Activated T-helper 1 cell treated with Interleukin-2 at 50 U/mL for 16 hours (primary cell): ENCODE results near the gene RET.

Experiments
- DNase-seq: peaks from one replicate; pipeline ENCODE4 v3.0.0-alpha.2; 2020; ENCODE audit warnings: low read depth

Gene RET

DNA sequence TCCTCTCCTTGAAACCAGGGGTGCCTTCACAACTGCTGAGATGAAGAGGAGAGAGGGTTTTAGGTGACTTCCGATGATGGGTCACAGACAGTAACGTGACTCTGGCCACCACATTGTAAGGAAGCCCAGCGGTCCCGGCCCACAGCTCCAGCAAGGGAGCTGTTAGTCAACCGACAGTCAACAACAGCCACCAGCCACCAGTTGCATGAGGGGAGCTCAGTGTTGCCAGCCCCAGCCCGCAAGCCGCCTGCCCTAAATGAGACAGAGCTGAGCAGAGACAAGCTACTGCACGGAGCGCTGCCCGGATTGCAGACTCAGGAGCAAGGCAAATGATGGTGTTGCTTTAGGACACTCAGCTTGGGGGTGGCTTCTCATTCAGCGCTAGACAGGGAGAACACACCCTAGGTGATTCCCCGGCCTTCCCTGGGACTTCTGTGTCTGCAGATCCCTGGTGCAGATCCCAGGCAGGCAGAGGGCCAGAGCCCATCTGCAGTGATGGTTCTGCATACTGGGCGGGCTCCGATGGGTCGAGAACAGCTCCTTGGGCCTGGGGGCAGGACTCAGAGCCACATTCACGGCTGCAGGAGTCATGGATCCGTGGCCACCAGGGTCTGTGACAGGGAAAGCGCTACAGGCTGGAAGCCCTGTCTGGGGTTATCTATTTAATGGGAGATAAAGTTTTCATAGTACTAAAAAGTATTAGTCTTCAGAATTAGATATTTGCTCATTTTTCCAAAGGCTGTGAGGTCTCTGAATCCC, 14.3 kb upstream of the RET start:
- DNase-seq = no peak

DNA sequence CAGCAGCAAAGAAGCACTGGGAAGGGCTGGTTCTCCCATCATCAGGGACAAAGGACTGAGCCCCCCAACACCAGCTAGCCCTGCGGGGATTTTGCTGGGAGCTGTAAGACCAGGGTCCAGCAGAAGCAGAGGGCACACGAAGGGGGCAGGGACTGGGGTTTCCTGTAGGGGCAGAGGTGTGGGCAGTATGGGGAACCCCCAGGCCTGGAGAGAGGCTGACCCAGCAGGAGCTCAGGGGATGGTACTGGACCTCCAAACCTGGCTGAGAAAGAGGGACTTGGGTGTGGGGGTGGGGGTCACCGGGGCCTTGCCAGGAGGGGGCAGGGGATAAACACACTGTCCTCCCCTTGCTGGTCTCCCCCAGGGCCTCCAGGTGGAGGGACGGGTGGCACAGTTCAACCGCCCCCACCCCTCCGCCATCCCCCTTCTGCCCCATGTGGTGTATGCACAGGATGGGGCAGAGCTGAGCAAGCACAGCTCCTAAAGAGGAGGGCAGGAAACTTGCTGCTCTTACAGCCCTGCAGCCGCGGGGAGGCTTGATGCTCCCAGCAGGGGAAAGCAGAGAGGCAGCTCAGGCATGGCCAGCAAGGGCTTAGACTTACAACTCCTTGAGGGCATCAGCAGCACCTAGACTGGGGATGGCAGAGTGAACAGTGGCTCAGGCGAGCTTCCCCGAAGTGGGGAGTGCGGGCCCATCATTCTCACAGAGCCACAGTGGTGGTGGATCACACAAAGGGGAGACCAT, 12.4 kb upstream of the RET start:
- DNase-seq = no peak

DNA sequence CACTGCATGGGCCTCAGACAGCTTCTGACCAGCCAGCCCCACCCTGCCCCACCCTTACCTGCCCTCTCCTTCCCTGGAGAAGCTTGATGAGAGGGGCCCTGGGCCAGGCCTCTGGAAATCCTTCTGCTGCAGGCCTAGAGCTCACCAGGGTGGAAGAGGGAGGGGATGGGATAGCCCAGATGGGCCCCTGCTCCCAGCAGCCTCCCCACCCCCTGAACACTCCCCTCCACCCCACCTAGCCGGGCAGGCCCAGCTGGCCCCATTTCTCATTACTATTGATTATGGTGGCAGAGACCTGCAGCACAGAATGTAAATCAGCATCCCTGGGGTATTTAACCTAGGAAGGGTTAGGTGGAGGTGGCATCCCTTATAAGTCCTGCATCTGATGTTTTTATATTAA, 11.6 kb upstream of the RET start:
- DNase-seq = no peak

DNA sequence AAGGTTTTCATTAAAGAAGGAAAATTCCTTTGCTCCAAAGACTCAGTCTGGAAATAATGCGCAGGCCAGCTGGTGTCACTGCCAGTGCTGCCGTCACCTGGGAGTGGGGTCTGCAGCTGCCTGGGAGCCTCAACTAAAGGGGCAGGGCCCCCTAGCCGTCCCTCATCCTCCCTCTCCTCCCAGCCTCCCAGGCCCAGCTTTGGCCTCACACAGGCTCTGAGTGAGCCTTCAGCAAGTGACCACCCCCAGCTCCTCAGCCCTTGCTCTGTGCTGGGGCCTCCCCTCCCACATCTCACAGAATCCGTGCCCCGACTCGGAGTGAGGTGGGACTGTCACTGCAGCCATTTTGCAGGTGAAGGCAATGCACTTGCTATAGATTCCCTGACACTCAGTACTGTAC, 11.1 kb upstream of the RET start:
- no peak for DNase-seq

DNA sequence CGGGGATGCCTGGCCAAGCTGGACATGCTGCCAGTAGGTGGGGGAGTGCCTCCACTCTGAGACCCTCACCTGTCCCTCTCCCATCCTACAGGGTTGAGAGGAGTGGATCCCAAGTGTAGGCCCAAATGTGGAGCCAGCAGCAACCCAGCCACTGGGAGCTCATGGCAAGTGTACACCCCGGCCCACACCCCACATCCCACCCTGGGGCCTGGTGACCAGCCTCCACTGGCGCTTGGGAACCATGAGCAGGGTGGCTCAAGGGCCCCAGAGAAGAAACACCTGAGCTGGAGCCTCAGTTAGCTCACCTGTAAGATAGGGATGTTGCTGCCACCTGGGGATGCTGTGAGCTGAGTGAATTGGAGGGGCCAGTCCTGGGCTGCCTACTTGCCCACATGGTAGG, 10.4 kb upstream of the RET start:
- no peak for DNase-seq

DNA sequence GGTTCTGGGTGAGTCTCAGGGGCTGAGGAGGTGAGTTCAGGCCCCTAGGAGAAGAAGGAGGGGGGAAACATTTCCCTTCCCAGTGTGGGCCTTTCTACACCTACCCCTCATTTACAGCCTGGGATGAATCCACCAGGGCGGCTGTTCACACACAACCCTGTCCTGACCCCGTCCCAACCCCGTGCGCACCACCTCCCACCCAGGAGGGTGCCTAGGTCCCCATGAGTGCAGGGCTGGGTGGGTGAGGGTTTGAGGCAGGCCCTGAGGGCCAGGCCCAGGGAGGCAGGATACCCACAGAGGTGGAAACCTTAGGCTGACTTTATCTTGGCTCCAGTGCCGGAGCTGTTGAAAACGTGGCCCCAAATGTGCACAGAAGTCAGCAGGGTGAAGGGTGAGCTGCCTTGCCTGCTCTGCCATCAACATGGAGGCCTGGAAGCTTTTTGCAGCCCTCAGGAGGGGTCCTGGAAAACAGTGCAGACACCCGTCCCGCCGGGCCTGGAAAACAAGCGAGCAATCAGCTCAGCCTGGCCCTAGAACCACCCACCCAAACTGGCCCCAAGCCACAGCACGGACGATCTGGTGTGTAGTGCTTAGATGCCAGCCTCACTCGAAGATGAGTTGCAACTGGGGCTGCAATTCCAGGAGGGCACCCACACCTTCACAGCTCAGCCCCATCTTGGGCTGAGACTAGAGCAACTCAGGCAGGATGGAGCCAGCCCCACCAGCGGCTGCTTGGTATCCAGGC, 9.3 kb upstream of the RET start:
- no peak for DNase-seq

DNA sequence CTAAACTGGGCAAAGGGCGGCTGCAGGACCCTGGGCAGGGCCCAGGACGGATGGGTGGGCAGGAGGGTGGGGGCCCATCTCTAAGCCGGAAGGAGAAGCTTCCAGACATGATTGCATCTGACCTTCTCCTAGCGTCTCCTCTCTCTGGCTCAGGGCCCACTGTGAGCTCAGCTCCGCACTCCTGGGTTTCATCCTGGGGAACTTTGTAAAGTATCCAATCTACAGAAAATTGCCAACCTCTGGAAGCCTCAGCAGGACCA, 8.8 kb upstream of the RET start:
- DNase-seq = no peak

DNA sequence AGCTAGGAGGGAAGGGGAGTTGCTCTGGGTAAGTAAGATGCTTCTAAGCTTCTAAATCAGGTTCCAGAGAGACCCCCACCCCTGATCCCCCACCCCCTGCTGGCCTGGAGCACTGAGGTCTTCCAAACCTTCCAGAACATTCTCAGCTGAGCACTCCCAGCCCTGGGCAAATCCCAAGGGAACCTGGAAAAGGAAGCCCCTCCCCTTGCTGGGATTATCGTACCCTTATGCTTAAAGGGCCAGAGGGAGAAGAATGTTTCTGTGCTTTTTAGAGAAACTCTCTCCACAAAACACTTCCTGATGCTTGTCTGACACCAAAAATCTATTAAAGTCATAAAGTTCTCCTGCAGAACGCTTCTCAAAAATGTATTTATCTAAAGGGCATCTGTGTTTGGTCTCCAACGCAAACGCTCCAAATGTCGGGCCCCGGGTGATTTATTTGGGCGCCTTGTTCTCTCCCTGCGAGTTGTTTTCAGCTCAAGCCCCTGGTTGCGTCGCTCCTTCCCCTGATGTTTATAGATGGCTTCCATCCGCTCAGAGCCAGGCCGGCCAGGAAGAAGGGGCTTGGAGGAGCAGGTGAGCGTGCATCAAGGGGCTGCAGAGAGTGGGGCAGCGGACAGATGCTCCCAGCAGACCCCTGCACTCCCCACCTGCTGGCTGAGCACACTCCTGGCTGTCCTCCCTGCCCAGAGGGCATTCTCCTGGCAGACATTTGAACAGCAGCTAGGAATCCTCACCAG, 8.2 kb upstream of the RET start:
- DNase-seq = no peak

DNA sequence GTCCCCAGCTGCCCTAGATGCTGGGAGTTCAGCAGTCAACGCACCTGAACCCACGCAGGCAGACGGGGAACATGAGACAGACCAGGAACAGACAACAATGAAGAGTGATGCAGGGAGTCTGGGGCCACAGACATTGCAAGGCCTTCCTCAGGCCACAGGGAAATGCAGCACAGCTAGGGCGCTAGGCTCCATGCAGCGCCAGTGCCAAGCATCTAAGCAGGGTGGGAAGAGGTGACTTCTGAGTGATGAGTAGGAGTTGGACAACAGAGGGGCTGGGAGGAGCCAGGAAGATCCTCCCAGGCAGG, 7.7 kb upstream of the RET start:
- DNase-seq = no peak

DNA sequence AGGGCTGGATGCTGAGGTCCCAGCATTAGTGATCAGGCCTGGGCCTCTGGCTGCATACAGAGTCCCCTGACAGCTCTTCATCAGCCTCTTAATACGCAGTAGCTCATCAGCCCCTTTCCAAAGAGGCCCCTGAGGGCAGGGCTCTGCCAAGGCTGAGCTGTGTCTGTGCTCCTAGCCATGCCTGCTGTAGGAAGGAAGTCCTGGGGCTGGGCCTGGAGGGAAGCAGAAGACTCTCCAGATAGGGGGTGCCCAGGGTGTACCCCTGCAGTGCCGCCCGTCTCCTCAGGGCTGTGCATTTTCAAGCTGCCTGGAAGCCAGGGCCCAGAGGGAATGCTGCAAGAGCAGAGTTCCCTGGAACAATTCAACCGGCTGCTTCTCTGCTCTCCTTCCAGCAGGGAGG, 7.3 kb upstream of the RET start:
- DNase-seq = no peak

DNA sequence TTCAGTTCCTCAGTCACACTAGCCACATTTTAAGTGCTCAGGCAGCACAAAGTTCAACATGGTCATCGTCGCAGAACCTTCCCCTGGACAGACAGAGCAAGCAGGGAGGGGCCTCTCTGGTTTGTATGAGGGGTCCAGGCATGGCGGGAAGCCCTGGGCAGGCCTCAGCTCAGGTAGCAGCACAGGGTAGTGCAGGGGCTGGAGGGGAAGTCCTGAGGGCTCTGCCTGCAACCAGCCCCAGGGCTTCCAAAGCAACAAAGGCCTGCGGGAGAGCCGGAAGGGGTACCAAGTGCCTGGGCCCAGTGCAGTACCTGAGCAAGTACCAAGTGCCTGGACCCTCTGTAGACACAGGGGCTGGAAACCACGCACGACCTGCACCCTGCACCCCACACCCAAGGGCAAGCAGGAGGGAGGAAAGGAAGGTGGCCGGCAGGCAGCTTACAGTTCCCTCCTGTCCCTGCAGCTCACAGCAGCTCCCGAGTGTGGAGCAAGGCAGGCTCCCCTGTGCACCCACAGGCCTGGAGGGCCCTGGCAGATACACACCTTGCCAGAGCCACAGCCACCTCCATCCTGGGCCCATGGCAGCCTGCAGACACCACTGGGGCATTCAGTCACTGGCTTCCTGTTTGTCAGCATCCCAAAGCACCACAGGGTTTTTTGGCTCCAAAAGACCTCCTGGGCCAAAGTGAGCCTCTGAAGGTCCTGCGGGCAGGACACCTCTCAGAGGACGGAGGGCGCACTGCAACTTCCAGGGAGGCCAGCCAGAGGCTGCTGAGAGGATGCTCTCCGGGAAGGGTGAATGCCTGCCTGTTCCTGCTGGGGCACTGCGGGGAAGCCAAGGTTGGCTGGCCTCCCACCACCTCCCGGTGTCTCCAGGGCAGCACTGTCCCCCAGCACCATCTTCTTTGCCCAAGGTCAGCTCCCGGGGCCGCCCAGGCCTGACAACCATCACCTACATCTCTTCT, 6.5 kb upstream of the RET start:
- DNase-seq = no peak

DNA sequence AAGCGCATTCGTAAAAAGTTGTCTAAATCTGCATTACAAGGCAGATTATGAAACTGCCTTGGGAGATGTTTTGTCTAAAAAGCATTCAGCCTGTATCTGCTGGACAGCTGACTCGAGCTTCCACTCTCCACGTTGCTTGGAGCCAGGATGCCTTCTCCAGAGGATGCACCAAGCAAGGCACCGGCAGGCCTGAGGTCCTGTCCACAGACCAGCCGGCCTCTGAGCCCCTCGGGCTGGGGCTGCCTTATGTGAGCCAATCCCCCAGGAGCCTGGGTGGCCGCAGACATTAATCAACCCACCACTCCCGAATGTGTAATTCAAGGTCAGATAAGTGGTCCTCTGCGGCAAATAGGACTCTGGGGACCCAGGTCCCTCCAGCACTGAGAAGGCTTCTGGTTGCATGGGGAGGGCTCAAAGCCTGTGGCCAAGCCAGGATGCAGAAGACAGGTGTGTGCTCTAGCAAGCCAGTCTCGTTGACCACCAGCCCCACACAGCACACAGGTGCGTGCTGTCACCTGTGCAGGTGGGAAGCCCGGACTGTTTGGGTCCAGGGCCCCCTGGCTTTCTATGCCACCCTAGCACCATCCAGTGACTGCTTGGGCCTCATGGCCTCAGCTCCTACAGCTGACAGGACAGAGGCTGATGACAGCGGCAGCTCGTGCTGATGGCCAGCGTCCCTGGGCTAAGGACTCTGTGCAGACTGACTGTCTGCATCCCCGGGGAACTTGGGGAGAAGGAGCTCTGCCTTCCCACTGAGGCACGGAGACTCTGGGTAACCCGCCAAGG, 4.8 kb upstream of the RET start:
- DNase-seq = no peak

DNA sequence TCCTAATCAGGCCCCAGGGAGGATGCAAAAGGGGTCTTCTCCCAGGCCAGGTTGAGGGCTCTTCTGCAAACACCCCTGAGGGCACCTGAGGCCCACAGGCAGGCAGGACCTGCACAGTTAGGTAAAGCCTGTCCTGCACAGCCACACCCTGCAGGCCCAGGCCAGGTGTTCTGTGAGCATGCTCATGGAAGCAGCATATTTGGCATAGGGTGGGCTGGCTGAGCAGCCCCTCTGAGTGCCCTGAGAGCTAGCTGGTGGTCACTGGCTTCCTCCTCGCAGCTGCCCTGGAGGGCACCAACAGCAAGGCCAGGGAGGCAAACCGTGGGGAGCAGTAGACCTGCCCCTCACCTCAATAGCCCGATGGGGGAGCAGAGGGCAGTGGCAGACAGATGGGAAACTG, 3.7 kb upstream of the RET start:
- no peak for DNase-seq

DNA sequence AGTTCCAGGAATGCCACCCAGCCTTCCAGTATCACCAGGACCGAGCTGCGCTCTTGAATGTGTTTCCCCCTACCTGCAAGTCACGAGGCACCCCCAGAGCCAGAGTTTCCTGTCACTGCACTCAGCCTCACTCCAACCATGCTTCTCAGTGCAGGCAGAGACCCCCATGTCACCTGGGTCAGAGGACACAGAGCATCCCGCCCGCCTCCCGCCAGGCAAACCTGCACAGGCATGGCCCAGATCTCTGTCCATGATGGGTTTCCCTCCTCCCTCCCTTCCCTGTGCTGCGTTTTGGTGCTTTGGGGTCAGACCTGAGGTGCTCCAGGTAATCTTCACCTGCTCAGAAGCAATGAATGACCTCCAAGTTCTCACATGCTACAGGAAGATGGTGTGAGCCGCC, 3.1 kb upstream of the RET start:
- no peak for DNase-seq

DNA sequence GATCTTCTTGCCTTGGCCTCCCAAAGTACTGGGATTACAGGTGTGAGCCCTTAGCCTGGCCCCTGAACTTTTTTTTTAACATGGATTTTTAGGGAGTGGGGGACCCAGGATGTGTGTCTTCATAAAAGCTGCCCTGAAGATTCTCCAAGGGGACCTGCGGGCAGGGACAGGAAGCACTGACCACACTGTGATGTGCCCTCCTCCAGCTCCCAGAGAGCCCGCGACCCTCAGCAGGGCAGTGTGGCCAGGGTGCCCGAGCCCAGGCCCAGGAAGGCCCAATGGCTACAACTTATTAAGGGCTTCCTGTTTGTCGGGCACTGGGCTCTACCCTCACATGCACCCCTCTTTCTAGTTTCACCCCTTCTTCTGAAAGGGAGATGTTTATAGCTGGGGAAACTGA, 2.5 kb upstream of the RET start:
- no peak for DNase-seq

DNA sequence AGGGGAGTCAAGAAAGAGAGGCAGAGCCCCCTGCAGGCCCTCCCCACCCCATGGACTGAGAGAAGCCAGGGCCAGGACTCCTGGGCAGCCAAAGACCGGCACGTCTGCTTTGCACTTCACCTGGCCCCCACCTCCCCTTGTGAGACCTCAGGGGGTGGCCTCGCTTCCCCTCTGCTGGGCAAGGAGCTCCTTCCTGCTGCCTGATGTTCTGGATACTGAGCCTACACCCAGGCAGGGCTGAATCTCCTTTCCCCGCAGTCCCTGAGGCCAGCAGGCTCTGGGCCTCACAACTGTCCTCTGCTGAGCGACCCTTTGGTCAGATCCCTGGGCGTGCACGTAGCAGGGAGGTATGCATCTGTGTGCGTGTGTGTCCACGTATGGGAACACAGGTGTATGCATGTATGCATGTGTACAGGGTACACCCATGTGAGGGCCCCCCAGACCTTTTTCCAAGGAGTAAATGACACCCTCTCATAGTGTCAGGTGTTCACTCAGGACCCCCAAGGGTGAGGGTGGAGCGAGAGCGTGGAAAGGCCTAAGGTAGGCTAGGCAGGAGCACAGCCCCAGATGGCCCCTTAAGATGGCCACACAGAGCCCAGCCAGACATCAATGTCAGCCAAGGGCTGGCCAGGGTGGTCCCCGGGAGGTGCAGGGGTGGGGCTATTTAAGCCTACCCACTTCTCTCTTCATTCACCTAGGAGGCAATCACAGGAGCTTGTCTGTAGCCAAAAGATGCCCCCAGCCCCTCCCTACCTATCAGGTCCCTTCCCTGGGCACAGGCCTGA, 1.9 kb upstream of the RET start:
- no peak for DNase-seq

DNA sequence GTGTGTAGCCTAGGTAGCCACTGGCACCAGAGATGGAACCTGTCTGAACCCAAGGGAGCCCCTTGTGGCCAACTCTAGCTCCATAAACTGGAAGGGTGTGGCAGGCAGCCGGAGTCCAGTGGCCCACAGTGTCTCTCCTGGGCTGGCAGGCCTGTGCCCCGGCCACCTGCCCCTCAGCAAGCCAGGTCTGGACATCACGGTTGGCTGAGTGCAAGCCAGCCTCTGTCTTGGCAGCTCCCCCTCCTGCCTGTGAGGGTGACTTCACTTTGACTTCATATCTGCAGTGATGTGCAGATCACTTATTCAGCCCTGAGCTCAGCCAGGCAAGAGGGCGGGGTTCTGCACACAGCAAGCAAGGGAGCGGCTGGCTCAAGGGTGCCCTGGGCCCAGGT, 1.3 kb upstream of the RET start:
- DNase-seq = no peak

DNA sequence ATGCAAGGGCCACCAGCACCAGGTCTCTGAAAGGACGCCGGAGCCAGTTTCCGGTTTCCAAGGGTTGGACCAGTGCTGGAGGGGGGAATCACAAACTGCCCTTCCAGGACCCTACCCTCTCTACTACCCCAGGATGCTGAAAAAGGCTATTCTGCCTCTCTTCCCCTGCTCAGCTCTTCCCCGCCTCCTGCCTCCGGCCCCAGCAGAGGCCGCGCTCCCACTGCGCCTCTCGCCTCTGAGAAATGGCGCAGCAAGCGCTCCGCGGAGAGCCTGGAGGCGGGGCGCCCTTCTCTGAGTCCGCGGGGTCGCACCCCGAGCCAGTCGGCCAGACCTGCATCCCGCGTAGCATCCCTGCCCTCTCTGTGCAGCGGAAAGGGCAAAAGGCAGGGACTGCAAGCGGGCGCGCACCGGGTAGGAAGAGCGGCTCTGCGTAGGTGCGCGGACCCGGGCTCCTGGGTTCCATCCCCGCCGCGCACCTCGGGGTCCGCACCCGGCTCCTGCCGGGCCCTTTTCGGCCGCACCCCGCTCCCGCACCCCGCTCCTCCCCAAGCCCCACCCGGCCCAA, 476 bp upstream of the RET start:
- no peak for DNase-seq

DNA sequence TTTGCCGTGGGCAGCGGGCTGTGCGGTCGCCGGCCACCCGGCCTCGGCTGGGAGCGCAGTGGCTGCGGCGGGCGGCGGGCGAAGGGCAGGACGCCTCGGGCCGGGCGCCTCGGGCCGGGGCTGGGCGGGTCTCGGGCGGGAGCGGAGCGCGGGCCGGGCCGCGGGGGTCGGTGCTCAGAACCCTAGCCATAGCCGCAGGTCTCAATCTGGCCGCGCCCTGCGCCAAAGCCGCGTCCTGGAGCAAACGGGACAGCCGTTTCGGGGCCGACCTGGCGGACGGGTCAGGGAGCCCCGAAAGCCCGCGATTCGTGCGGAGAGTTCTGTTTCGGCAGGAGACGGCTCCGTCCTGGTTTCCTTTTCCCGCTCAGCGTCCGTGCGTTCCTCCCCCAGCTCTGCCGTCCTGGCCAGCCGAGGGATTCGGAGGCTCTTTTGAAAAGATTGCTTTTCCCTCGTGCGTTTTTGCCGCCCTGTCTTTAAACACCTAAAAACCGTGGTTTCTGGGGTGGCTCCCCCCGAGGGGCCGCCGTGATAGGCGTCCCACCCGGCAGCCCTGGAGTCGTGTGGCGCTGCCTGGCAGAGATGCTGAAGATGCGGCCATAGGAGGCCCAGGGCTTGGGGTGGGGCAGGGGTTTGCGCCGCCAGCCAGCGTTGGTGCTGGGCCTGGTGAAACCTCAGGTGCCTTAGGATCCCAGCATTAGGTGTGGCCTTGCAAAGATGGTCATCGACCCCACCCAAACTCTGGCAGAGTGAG, 727 bp downstream of the RET start:
- DNase-seq = no peak
